B cell (primary cell): ENCODE measurements around the gene MRRF. TPM values are rescaled to one million over a fixed set of nuclear protein-coding genes. Genes with fewer than 3 reads are reported as not detected.

Experiments used
- ATAC-seq: fragments of 200-7000 bp; cut with Tn5 transposase; one replicate; pipeline ENCODE4 v1.10.0; 2021; ENCODE audit warnings: low read depth, mild to moderate bottlenecking, moderate number of reproducible peaks, moderate library complexity
- CTCF ChIA-PET: fragments of 350-600 bp; sonication (Branson Sonifier 250); formaldehyde crosslinking; loops from one replicate; lab custom pipeline; 2021; ENCODE audit warnings: antibody characterized with exemption, inconsistent platforms; lab: Charles Lee
- POLR2A ChIA-PET: fragments of 350-600 bp; sonication (Branson Sonifier 250); formaldehyde crosslinking; loops from one replicate; lab custom pipeline; 2021; ENCODE audit warnings: antibody characterized with exemption; lab: Charles Lee
- DNase-seq: peaks from one replicate; pipeline ENCODE4 v3.0.0; 2013
- H2AFZ ChIP-seq: 2 replicates; pipeline ENCODE4 v1.6.1; 2012; ENCODE audit warnings: mild to moderate bottlenecking, low read depth, low read length; ENCODE audit not compliant: insufficient read depth, poor library complexity, severe bottlenecking
- H3K27ac ChIP-seq, 2 donors: 1 replicate in 1 of 2; 2 replicates in 1 of 2; pipeline ENCODE4 v1.5.1; 2012 to 2013; ENCODE audit warnings: low read length in 2 of 2, mild to moderate bottlenecking in 2 of 2, moderate library complexity in 1 of 2
- H3K27me3 ChIP-seq, 4 experiments: fragments of 200-600 bp in 1 of 4; sonication (generic) in 1 of 4; replicated peaks in 1 of 4; 1 replicate in 2 of 4; 2 replicates in 2 of 4; pipeline versions ENCODE4 v1.6.1 to v1.7.0; 2013 to 2016; ENCODE audit warnings: low read length in 3 of 4, mild to moderate bottlenecking in 2 of 4, mixed read lengths in 1 of 4, moderate library complexity in 1 of 4; ENCODE audit not compliant: insufficient read depth in 4 of 4, control insufficient read depth in 3 of 4; ENCODE audit errors: control extremely low read depth in 1 of 4
- H3K36me3 ChIP-seq, 2 experiments: replicated peaks in 1 of 2; 1 replicate in 1 of 2; 2 replicates in 1 of 2; pipeline versions ENCODE4 v1.6.1 to v1.7.1; 2013; ENCODE audit warnings: low read length in 1 of 2; ENCODE audit not compliant: insufficient read depth in 2 of 2, control insufficient read depth in 1 of 2; ENCODE audit errors: control extremely low read depth in 1 of 2, extremely low read depth in 1 of 2
- H3K4me1 ChIP-seq, 2 donors: fragments of 200-600 bp in 1 of 2; sonication (generic) in 1 of 2; 1 replicate in 1 of 2; 2 replicates in 1 of 2; pipeline versions ENCODE4 v1.5.1 to v1.6.1; 2013 to 2017; ENCODE audit warnings: low read length in 2 of 2; ENCODE audit not compliant: control insufficient read depth in 2 of 2, insufficient read depth in 2 of 2
- H3K4me2 ChIP-seq: replicated peaks from 2 replicates; pipeline ENCODE3; 2012; ENCODE audit warnings: mild to moderate bottlenecking, low read depth, low read length; ENCODE audit not compliant: poor library complexity, severe bottlenecking
- H3K4me3 ChIP-seq, 5 experiments: fragments of 200-600 bp in 1 of 5; sonication (generic) in 1 of 5; 1 replicate in 3 of 5; 2 replicates in 2 of 5; pipeline versions ENCODE4 v1.5.1 to v1.7.0; 2011 to 2016; ENCODE audit warnings: low read length in 4 of 5, mild to moderate bottlenecking in 4 of 5, low read depth in 2 of 5, control low read depth in 1 of 5, moderate library complexity in 1 of 5; ENCODE audit not compliant: insufficient read depth in 1 of 5; ENCODE audit errors: control extremely low read depth in 1 of 5, extremely low read depth in 1 of 5
- H3K79me2 ChIP-seq: fragments of 200-600 bp; sonication (generic); one replicate; pipeline ENCODE4 v1.6.0; 2016; ENCODE audit warnings: low read length; ENCODE audit not compliant: control insufficient read depth, insufficient read depth
- H3K9ac ChIP-seq: fragments of 200-600 bp; sonication (generic); 2 replicates; pipeline ENCODE4 v1.6.1; 2017; ENCODE audit warnings: mild to moderate bottlenecking, low read length, moderate library complexity
- H3K9me3 ChIP-seq, 3 donors: one replicate each; pipeline versions ENCODE4 v1.6.1 to v1.7.1; 2013; ENCODE audit warnings: low read length in 2 of 3; ENCODE audit not compliant: control insufficient read depth in 2 of 3, insufficient read depth in 1 of 3; ENCODE audit errors: control extremely low read depth in 1 of 3
- H4K20me1 ChIP-seq: 2 replicates; pipeline ENCODE4 v1.6.0; 2012; ENCODE audit warnings: mild to moderate bottlenecking, low read length; ENCODE audit not compliant: insufficient read depth, control insufficient read depth, poor library complexity, severe bottlenecking
- H3K27ac Mint-ChIP-seq: one replicate; pipeline ENCODE4 v1.8.0; 2021; ENCODE audit warnings: mixed read lengths
- H3K27me3 Mint-ChIP-seq: one replicate; pipeline ENCODE4 v1.8.0; 2021; ENCODE audit warnings: mixed read lengths
- H3K4me1 Mint-ChIP-seq: one replicate; pipeline ENCODE4 v1.8.0; 2021; ENCODE audit warnings: mixed read lengths
- H3K4me3 Mint-ChIP-seq: one replicate; pipeline ENCODE4 v1.8.0; 2021; ENCODE audit warnings: mixed read lengths
- H3K9me3 Mint-ChIP-seq: one replicate; pipeline ENCODE4 v1.8.0; 2022; ENCODE audit warnings: mixed read lengths; ENCODE audit not compliant: insufficient read depth
- EZH2 ChIP-seq: IDR thresholded peaks from 2 replicates; pipeline ENCODE4 v1.6.1; 2012; ENCODE audit warnings: borderline replicate concordance, low read depth, mild to moderate bottlenecking, moderate library complexity, low read length; ENCODE audit not compliant: insufficient read depth, poor library complexity, severe bottlenecking
- WGBS: methylation state at CpG from one replicate; pipeline ENCODE4 v1.1.5; 2013; ENCODE audit warnings: missing lambda C conversion rate; ENCODE audit not compliant: insufficient coverage; 5-methylcytosine and 5-hydroxymethylcytosine counted together
- intact Hi-C: fragments of 100-400 bp; cut with micrococcal nuclease; formaldehyde crosslinking; loops from one replicate; pipeline ENCODE4 v1.10.0; 2022
- polyA plus RNA-seq: library from polyadenylated mRNA; depleted of rRNA; stranded (reverse); fragments of >200 nt; gene quantifications from 2 replicates; pipeline ENCODE4 v1.2.3, GENCODE V29; 2012
- total RNA-seq, 2 donors: library from RNA; stranded (reverse); fragments of 120-200 nt in 1 of 2; gene quantifications; 1 replicate in 1 of 2; 2 replicates in 1 of 2; pipeline versions ENCODE4 v1.2.3 to v1.2.4, GENCODE V29; 2013 to 2022
- TF ChIP-seq, protein P1 (sequence below): fragments of 200-600 bp; IDR thresholded peaks from one replicate; pipeline ENCODE4 v1.8.0; 2022; ENCODE audit warnings: antibody characterized with exemption, mild to moderate bottlenecking

The MRRF gene
- total and polyA plus RNA-seq, 2 donors (not counting 1 experiment from before 2014, with no cell fraction given), result 38.6 to 44.9 TPM

DNA sequence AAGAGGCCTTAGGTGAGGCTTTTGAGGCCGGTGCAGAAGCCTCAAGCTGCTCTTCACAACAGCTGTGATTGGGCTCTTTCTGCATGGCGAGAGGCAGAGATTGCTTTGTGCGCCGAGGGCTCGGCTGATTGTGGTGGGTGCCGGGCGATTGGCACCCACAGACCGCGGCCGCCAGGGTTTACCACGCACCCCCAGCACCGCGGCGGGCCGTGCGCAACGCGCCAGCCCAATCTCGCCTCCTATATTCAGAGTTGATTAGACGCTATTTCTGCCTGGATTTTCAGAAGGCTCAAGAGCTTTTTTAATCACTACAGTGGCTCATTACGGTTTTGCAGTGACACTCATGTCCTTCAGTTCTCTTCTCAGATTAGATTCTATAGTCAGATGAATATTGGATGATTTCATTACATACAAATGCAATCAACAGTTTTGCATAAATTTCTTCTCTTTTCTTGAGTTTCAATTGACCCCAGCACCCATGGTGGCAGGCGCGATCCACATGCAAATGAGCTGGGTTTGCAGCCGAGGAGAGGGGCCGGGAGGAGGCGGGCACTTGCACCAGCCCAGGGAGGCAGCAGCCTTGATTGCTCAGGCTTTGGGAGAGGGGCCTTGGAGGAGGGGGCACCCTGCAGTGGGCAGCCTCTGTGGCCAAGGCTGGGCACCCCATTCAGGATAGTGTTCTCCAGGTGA, 72.3 kb downstream of the MRRF start:
- WGBS, result 74% methylated on average over 25 of the region's 26 CpGs
- CTCF ChIA-PET, result interaction anchor here (1.6 to 5.2 kb wide), 2 partner anchors 13 to 212 kb away, joined by 4 to 20 read pairs; no protein-coding TSS in a partner anchor
- H3K27ac ChIP-seq, result no peak overlapping the region
- POLR2A ChIA-PET, result no interaction called here
- Mint-ChIP-seq H3K27ac (no peak overlapping the region), H3K9me3 (no peaks in the 10 kb centered on the region), H3K4me3 (peak overlapping the region; percentile 27), H3K4me1 (peaks cover 7% of the 10 kb centered on the region), H3K27me3 (peaks cover 24% of the 10 kb centered on the region)
- peak; percentile 27 for DNase-seq
- intact Hi-C loops, result no loop called here
- no peaks in the 10 kb centered on the region for H3K79me2 ChIP-seq
- no peaks in the 10 kb centered on the region for H3K9me3 ChIP-seq
- H2AFZ ChIP-seq, result no peak overlapping the region
- H3K4me3 ChIP-seq, result no peak overlapping the region
- no peak overlapping the region for H3K9ac ChIP-seq
- H4K20me1 ChIP-seq, result no peaks in the 10 kb centered on the region
- no peaks in the 10 kb centered on the region for H3K36me3 ChIP-seq
- H3K4me1 ChIP-seq, result peaks cover 0 to 10% of the 10 kb centered on the region in 2 donors
- H3K4me2 ChIP-seq, result peak overlapping the region; percentile 4
- TF ChIP-seq EZH2, result no peak
- TF ChIP-seq, protein P1, sequence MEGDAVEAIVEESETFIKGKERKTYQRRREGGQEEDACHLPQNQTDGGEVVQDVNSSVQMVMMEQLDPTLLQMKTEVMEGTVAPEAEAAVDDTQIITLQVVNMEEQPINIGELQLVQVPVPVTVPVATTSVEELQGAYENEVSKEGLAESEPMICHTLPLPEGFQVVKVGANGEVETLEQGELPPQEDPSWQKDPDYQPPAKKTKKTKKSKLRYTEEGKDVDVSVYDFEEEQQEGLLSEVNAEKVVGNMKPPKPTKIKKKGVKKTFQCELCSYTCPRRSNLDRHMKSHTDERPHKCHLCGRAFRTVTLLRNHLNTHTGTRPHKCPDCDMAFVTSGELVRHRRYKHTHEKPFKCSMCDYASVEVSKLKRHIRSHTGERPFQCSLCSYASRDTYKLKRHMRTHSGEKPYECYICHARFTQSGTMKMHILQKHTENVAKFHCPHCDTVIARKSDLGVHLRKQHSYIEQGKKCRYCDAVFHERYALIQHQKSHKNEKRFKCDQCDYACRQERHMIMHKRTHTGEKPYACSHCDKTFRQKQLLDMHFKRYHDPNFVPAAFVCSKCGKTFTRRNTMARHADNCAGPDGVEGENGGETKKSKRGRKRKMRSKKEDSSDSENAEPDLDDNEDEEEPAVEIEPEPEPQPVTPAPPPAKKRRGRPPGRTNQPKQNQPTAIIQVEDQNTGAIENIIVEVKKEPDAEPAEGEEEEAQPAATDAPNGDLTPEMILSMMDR, result no peak
- H3K27me3 ChIP-seq, result peaks cover 0 to 13% (median 0%) of the 10 kb centered on the region in 4 experiments
- ATAC-seq, result peak; percentile 17

DNA sequence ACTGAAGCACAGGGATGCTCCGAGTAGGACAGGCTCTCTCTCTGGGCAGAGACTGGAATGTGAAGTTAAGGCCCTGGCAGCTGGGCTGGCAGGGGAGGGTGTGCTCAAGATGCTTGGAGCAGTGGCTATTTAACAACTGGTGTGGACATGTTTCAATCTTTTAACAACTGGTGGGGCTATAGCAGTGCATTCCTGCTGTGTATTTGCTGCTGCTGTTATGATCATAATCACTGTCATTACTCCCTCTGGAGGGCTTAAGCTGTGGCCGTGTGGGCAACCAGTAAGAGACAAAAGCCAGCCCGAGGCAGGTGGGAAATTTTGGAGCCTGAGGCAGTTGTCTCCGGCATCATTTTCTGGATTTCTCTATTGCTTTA, 72.9 kb downstream of the MRRF start:
- ChIA-PET POLR2A (no interaction called here), CTCF (interaction anchor here (1.6 to 5.2 kb wide), 2 partner anchors 13 to 212 kb away, joined by 4 to 20 read pairs; no protein-coding TSS in a partner anchor)
- 100% methylated on average over 1 of the region's 4 CpGs for WGBS
- no peak overlapping the region for H3K27ac Mint-ChIP-seq
- no peak overlapping the region for H3K4me2 ChIP-seq
- H3K4me3 Mint-ChIP-seq, result no peak overlapping the region
- no peak overlapping the region for H3K27ac ChIP-seq
- no peaks in the 10 kb centered on the region for H3K36me3 ChIP-seq
- peaks cover 0 to 10% of the 10 kb centered on the region in 2 donors for H3K4me1 ChIP-seq
- no peaks in the 10 kb centered on the region for H3K79me2 ChIP-seq
- peaks cover 7% of the 10 kb centered on the region for H3K4me1 Mint-ChIP-seq
- H3K9ac ChIP-seq, result no peak overlapping the region
- H2AFZ ChIP-seq, result no peak overlapping the region
- peaks cover 0 to 13% (median 0%) of the 10 kb centered on the region in 4 experiments for H3K27me3 ChIP-seq
- no peaks in the 10 kb centered on the region for H4K20me1 ChIP-seq
- TF ChIP-seq EZH2, result no peak
- TF ChIP-seq, protein P1, result no peak
- H3K4me3 ChIP-seq, result no peak overlapping the region
- ATAC-seq (no peak), DNase-seq (no peak)
- peaks cover 27% of the 10 kb centered on the region for H3K27me3 Mint-ChIP-seq
- intact Hi-C loops, result no loop called here
- no peaks in the 10 kb centered on the region for H3K9me3 Mint-ChIP-seq
- H3K9me3 ChIP-seq, result no peaks in the 10 kb centered on the region
